Brain microvascular endothelial cell (primary cell): Measurements from ENCODE around the gene HEPACAM.

Experiments used
- DNase-seq: peaks from one replicate; pipeline ENCODE4 v3.0.0-alpha.2; 2020
- H3K27ac ChIP-seq: fragments of 250-450 bp; sonication (Bioruptor Pico); 2 replicates; pipeline ENCODE4 v1.5.1; 2020; ENCODE audit warnings: mild to moderate bottlenecking, moderate library complexity
- H3K27me3 ChIP-seq: fragments of 250-450 bp; sonication (Bioruptor Pico); replicated peaks from 2 replicates; pipeline ENCODE4 v1.5.1; 2020; ENCODE audit warnings: mild to moderate bottlenecking
- H3K36me3 ChIP-seq: fragments of 250-450 bp; sonication (Bioruptor Pico); replicated peaks from 2 replicates; pipeline ENCODE4 v1.5.1; 2020; ENCODE audit warnings: mild to moderate bottlenecking
- H3K4me3 ChIP-seq: 2 replicates; pipeline ENCODE4 v1.5.1; 2011; ENCODE audit warnings: low read depth, mild to moderate bottlenecking, control low read depth, low read length, moderate library complexity
- CTCF ChIP-seq: IDR thresholded peaks from 2 replicates; pipeline ENCODE4 v1.5.1; 2011; ENCODE audit warnings: low read depth, mild to moderate bottlenecking, moderate library complexity, low read length, control low read depth, inconsistent platforms; ENCODE audit errors: missing control alignments
- in situ Hi-C: cut with HindIII; loops from 2 replicates; pipeline ENCODE4 v1.10.0; 2017; ENCODE audit warnings: low sequenced_read_pairs, low pct_ligation_motif_present

Gene HEPACAM

GRCh38 chr11:124955035-124955434 is 19.2 kb upstream of the HEPACAM start:
- Histone ChIP-seq H3K4me3 (no peak overlapping the region), H3K36me3 (no peaks in the 10 kb centered on the region), H3K27ac (no peak overlapping the region), H3K27me3 (no peaks in the 10 kb centered on the region)
- no peak for DNase-seq
- no peak for TF ChIP-seq CTCF
- in situ Hi-C loops, result loop anchor here (25.0 kb wide), 2 partner anchors 182 to 457 kb away; no protein-coding TSS in a partner anchor

- TF ChIP-seq CTCF, result no peak
- in situ Hi-C loops, result loop anchor here (25.0 kb wide), 2 partner anchors 183 to 458 kb away; no protein-coding TSS in a partner anchor
- DNase-seq, result no peak
These were observed 18.7 kb upstream of the HEPACAM start for GRCh38 chr11:124954590-124954955.

GRCh38 chr11:124953753-124954589 is 18.1 kb upstream of the HEPACAM start, which contains the start of gene CCDC15:
CCDC15 (plus strand) TSS chr11:124954202; CDS start chr11:124954733, 531 bp downstream.
- Histone ChIP-seq H3K4me3 (peak within 1 kb of the TSS; percentile 75), H3K27me3 (no peaks in the 10 kb centered on the region), H3K36me3 (no peaks in the 10 kb centered on the region), H3K27ac (peak within 1 kb of the TSS; percentile 71)
- peak; percentile 95 for DNase-seq
- no peak for TF ChIP-seq CTCF
- in situ Hi-C loops, result loop anchor here (25.0 kb wide), 2 partner anchors 183 to 458 kb away; no protein-coding TSS in a partner anchor

More at GRCh38 chr11:124954590-124954955, 18.7 kb upstream of the HEPACAM start:
- peak overlapping the region; percentile 75 for H3K4me3 ChIP-seq
- no peak overlapping the region for H3K27ac ChIP-seq
- no peaks in the 10 kb centered on the region for H3K27me3 ChIP-seq
- H3K36me3 ChIP-seq, result no peaks in the 10 kb centered on the region

GRCh38 chr11:124951341-124951740 is 15.5 kb upstream of the HEPACAM start:
- DNase-seq, result no peak
- no peak for TF ChIP-seq CTCF
- in situ Hi-C loops, result loop anchor here (25.0 kb wide), 2 partner anchors 186 to 461 kb away; no protein-coding TSS in a partner anchor
- Histone ChIP-seq H3K4me3 (no peak overlapping the region), H3K36me3 (no peaks in the 10 kb centered on the region), H3K27ac (no peak overlapping the region), H3K27me3 (no peaks in the 10 kb centered on the region)

- Histone ChIP-seq H3K27me3 (no peaks in the 10 kb centered on the region), H3K36me3 (no peaks in the 10 kb centered on the region), H3K4me3 (no peak overlapping the region), H3K27ac (no peak overlapping the region)
- in situ Hi-C loops, result loop anchor here (25.0 kb wide), 2 partner anchors 187 to 462 kb away; no protein-coding TSS in a partner anchor
- no peak for TF ChIP-seq CTCF
- no peak for DNase-seq
These were observed 14.9 kb upstream of the HEPACAM start for GRCh38 chr11:124950601-124951330.
